Measurements from ENCODE around the gene HSPBP1.

Gene HSPBP1

DNA sequence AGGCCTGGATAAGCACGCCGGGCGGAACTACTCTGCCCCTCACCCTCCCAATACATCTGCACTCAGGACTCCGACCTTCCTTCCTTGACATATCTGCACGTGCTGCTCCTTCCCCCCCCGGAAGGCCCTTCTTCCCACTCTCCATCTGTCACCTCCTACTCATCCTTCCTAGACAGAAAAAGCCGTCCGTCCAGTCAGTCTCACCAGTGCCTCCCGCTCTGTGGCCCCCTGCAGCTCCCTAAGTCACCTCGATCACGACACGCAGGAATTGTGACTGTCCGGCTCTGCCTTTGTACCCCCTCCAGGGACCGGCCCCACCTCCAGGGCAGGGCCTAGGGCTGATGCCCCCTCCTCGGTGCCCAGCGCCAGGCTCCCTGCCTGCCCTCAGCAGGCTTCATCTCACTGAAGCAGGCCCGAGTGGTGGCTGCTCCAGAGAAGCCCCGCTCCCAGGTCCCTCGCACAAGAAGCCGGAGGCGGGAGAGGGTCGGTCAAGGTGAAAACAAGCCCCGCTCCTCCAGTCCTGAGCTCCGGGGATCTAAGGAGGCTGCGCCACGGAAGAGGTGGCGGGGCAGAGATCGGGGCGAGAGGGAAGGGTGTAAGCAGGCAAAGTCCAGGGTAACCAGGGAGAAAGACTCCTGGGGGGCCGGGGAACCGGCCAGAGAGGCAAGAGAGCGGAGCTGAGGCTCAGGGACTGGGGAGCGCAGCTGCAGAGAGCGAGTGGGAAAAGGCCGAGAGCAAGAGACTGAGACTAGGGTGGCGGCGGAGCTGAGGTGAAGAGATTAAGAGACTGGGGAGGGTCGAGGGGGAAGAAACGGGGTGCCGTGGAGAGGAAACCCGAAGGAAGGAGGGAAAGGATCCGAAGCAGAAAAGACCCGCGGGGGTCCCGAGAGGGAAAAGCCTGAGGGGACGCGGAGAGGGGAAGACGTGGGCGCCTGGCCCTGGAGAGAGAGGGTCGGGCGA is 22.2 kb downstream of the HSPBP1 start:
- TF ChIP-seq, protein P1, sequence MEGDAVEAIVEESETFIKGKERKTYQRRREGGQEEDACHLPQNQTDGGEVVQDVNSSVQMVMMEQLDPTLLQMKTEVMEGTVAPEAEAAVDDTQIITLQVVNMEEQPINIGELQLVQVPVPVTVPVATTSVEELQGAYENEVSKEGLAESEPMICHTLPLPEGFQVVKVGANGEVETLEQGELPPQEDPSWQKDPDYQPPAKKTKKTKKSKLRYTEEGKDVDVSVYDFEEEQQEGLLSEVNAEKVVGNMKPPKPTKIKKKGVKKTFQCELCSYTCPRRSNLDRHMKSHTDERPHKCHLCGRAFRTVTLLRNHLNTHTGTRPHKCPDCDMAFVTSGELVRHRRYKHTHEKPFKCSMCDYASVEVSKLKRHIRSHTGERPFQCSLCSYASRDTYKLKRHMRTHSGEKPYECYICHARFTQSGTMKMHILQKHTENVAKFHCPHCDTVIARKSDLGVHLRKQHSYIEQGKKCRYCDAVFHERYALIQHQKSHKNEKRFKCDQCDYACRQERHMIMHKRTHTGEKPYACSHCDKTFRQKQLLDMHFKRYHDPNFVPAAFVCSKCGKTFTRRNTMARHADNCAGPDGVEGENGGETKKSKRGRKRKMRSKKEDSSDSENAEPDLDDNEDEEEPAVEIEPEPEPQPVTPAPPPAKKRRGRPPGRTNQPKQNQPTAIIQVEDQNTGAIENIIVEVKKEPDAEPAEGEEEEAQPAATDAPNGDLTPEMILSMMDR (IDR thresholded peaks at IDR 0.05; ENCODE audit: low read depth, low read length), result no peak
- DNase-seq (ENCODE audit: extremely low read depth, low read depth), result no peak

DNA sequence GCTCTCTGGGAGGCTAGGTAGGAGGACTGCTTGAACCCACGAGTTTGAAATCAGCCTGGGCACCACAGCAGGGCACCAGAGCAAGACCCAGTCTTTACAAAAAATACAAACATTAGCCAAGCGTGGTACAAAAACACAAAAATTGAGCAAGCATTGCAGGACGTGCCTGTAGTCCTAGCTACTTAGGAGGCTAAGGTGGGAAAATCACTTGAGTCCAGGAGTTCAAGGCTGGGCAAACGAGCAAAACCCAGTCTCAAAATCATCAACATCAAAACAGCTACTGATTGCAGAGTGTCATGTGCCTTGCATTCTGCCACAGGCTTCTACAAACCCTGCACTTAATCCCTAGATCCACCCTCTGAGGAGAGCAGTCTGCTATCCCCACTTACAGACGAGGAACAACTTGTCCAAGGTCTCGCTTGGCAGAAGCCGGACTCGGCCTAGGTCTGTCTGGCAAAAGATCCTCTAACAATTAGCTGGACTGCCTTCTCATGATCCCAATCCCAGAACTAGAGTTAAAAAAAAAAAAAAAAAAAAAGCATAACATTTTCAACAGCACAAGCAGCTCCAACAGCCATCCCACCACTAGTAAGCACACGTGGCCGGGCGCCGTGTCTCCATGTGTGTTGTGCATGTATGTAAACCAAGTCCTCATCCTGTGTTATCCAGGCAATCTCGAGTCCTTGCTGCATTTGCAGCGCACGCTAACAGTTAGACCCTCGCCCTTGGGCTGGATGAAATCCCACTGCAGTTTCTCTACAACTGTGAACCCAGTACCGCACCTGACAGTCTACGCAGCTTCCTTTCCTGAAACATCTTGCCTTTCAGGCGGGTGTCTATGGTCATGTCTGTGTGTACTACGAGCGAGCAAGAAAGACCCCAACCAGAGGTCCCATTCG is 23.1 kb downstream of the HSPBP1 start:
- TF ChIP-seq, protein P1 (IDR thresholded peaks at IDR 0.05; ENCODE audit: low read depth, low read length), result no peak
- no peak for DNase-seq (ENCODE audit: extremely low read depth, low read depth)

DNA sequence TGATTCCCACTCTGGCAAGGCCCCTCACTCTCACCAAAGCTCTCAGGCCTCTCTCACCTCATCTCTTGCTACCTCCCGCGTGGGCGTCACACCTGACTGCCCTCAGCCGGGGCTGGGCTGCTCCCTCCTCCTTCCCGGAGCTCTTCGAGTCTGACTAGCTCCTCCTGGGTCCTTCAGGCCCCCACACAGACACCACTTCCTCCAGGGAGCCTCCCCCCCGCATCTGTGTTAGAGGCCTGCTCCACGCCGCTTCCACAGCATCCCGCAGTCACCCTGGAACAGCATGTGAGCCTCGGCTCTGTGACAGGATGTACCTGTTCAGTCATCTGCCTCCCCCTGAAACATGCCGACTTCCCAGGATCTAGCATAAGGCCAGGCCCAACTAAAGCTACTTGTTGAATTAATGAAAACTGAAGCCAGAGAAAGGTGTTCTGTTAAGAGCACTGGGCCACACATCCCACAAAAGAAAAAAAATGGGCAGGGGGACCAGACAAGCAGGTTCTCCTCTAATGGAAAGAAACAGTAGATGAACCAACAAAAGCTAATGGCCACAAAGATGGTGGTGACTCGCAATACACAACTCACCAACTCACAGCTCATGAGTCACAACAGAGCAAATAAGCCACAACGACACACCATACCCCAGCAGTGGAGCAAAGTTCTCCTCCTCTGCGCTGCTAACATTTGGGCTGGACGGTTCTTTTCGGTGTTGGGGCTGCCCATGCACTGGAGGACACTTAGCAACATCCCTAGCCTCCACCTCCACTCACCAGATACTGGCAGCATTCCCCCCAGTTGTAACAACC is 24.1 kb downstream of the HSPBP1 start:
- no peak for DNase-seq (ENCODE audit: extremely low read depth, low read depth)
- TF ChIP-seq, protein P1 (IDR thresholded peaks at IDR 0.05; ENCODE audit: low read depth, low read length), result no peak

DNA sequence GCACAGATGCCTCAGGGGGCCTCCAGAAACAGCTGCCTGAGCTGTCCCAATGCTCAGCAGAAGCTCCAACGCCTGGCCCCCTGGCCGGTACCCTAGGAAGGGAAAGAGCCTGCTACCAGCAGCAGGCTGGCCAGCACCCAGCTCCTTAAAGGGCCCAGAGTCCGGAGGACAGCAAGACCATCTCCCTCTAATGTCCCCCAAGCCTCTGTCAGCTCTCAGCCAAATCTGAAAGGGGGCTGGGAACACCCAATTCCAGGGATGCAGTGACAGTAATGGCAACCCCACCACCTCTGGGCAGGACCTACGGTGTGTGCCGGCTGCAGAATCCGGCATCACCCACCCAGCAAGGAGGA is 25.3 kb downstream of the HSPBP1 start:
- TF ChIP-seq, protein P1 (IDR thresholded peaks at IDR 0.05; ENCODE audit: low read depth, low read length), result no peak
- no peak for DNase-seq (ENCODE audit: extremely low read depth, low read depth)

DNA sequence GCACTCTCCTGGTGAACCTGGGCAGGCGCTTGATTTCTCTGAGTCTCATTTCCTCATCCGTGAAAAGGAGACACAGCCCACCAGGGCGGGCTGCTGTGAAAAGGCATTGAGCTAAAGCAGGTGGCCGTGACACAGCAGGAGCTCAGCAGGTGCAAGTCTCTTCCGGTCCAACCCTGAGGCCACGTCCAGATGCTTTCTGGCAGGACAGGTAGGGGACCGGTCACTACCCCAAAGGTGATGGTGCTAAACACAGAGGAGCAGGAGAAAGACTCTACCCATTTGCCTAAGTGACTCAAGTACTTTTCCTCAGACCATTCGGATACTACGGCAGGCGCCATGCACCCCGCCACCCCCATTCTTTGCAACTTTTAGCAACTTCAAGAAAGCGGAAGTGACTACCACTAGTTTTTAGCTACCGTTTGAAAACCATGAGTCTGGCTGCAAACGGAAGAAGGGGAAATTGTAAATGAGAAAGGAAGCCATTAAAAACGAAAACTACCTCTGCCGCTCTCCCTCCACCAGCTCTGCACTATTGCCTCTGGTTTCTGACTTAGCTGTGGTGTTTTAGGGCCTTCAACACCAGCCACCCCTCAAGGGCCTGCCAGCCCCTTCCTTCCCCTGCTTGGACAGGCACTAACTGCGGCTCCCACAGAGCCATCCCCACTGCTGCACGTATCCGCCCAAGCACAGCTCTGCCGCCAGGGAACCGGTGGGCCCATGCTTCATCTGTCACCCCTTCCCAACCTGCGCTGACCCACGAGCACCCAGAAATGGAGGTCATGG is 25.9 kb downstream of the HSPBP1 start:
- TF ChIP-seq, protein P1 (IDR thresholded peaks at IDR 0.05; ENCODE audit: low read depth, low read length), result no peak
- DNase-seq (ENCODE audit: extremely low read depth, low read depth), result no peak

All from AG09319 (cell line).